ENCODE measurements around the gene NLGN1. TPM values are rescaled to one million over a fixed set of nuclear protein-coding genes. Genes with fewer than 3 reads are reported as not detected.
A peak's percentile ranks its signal among the peaks of the same experiment; 100 is the strongest.

Gene NLGN1
- total and polyA plus RNA-seq, 2 of the 8 experiments (the other 6 are each of a cell fraction or from before 2014, with no cell fraction given) = 7.8 to 14.8 TPM

DNA sequence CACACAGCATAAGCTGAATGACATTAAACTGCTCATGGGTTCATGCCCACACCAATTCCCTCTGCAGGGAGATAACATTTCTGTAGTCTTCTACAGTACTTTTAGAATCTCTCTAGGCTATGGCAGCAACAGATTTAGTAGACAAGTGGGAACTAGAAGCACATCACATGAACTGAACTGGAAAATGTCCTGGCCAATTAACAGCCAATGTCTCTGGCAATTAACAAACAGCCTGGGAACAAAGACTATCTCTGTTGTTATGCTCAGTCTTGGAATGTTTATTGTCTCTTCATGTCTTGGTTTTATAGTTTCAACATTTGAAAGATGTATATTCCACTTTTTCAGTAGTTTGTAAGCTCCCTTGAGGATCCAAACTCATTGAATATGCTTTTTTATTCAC, 938.4 kb downstream of the NLGN1 start:
- Histone ChIP-seq H3K27ac (ENCODE audit: low read depth, low read length) (no peak overlapping the region), H3K4me1 (replicated peaks in 1 of 4; ENCODE audit: control insufficient read depth in 3 of 4, insufficient read depth in 4 of 4, low read length in 3 of 4) (peaks cover 0 to 5% (median 0%) of the 10 kb centered on the region in 4 experiments; a peak in 2 of 7 replicates), H3K56ac (replicated peaks; ENCODE audit: insufficient read length, low read depth, low read length) (no peak overlapping the region), H2BK5ac (ENCODE audit: low read depth, low read length) (no peak overlapping the region), H3K4ac (replicated peaks; ENCODE audit: insufficient read length, low read depth, low read length) (no peak overlapping the region), H4K5ac (ENCODE audit: insufficient read length, low read depth, low read length) (no peak overlapping the region), H3K9ac (replicated peaks in 1 of 4; ENCODE audit: extremely low read depth in 1 of 4, low read depth in 3 of 4, low read length in 3 of 4) (no peak overlapping the region), H3K23ac (ENCODE audit: insufficient read length) (no peak overlapping the region), H4K8ac (ENCODE audit: extremely low read depth, insufficient read depth, low read length) (no peak overlapping the region), H4K91ac (replicated peaks; ENCODE audit: insufficient read length, low read length) (no peak overlapping the region), H3K9me3 (ENCODE audit: insufficient read depth in 2 of 2, low read depth in 1 of 2, low read length in 1 of 2) (no peaks in the 10 kb centered on the region), H2BK120ac (replicated peaks; ENCODE audit: low read depth, low read length) (no peak overlapping the region), H2AFZ (ENCODE audit: low read length) (0 out of 2 replicates have a peak overlapping the region, but pooled peaks have one; percentile 49), H3K23me2 (ENCODE audit: low read depth, low read length) (no peaks in the 10 kb centered on the region), H2AK5ac (ENCODE audit: low read depth, low read length) (no peak overlapping the region), H2BK12ac (ENCODE audit: low read depth, low read length) (0 out of 2 replicates have a peak overlapping the region, but pooled peaks have one; percentile 19), H3K4me2 (ENCODE audit: insufficient read depth in 1 of 2, low read depth in 2 of 2, low read length in 2 of 2) (no peak overlapping the region), H4K20me1 (replicated peaks in 1 of 2; ENCODE audit: control insufficient read depth in 1 of 2, insufficient read depth in 2 of 2, low read length in 2 of 2) (no peaks in the 10 kb centered on the region), H3K4me3 (ENCODE audit: extremely low read depth in 1 of 4, insufficient read depth in 2 of 4, low read depth in 3 of 4, low read length in 4 of 4) (no peak overlapping the region), H2BK15ac (ENCODE audit: low read length) (0 out of 2 replicates have a peak overlapping the region, but pooled peaks have one; percentile 10), H2BK20ac (ENCODE audit: low read length) (no peak overlapping the region), H3K79me2 (ENCODE audit: control insufficient read depth in 1 of 2, insufficient read depth in 2 of 2, low read length in 2 of 2) (no peaks in the 10 kb centered on the region), H3K14ac (ENCODE audit: insufficient read length) (no peak overlapping the region), H3K36me3 (ENCODE audit: control insufficient read depth in 2 of 4, insufficient read depth in 4 of 4, low read length in 3 of 4) (no peaks in the 10 kb centered on the region), H3K27me3 (replicated peaks in 1 of 4; ENCODE audit: control insufficient read depth in 3 of 4, extremely low read depth in 1 of 4, insufficient read depth in 3 of 4, low read length in 3 of 4) (no peaks in the 10 kb centered on the region), H3K18ac (ENCODE audit: extremely low read depth, low read length) (no peak overlapping the region), H3K79me1 (ENCODE audit: low read depth, low read length) (no peaks in the 10 kb centered on the region)
- DNase-seq (ENCODE audit: low read depth in 1 of 2, low spot score in 2 of 2) = no peak
- CTCF ChIA-PET (ENCODE audit: partially characterized antibody) = interaction anchor here (1.7 kb wide), 1 partner anchor 20 kb away, joined by 4 read pairs; no protein-coding TSS in a partner anchor
- no peak for TF ChIP-seq CREB1 (IDR thresholded peaks at IDR 0.05)
- no peak for FAIRE-seq
- POLR2A ChIA-PET (ENCODE audit: partially characterized antibody) = interaction anchor here (1.3 kb wide), 1 partner anchor 10 kb away, joined by 4 read pairs; no protein-coding TSS in a partner anchor

Small RNAs within 50 kb of the gene (small RNA-seq; reads per million reads assigned to genes)
- gene RN7SKP234 (ENCODE audit: insufficient read depth) = not detected
